HG02763 (cell line): Measurements from ENCODE around the gene DCHS2.

Source experiments
- ATAC-seq: cut with Tn5 transposase; IDR thresholded peaks from one replicate; pipeline ENCODE4 v1.9.1; 2021; ENCODE audit warnings: mild to moderate bottlenecking, moderate library complexity; ENCODE audit not compliant: unreplicated experiment

DCHS2 gene

GRCh38 chr4:154491341-154492271, at the start of gene DCHS2:
Gene DCHS2 (minus strand): TSS chr4:154491799. CDS start chr4:154491355, 444 bp downstream.
- ATAC-seq = peak; percentile 63

- ATAC-seq = no peak
Measured at GRCh38 chr4:154534296-154534695, 42.7 kb upstream of the DCHS2 start.

- no peak for ATAC-seq
Measured at GRCh38 chr4:154529728-154530519, 38.3 kb upstream of the DCHS2 start.

- no peak for ATAC-seq
Measured at GRCh38 chr4:154528869-154529268, 37.3 kb upstream of the DCHS2 start.

- no peak for ATAC-seq
Measured at GRCh38 chr4:154527308-154527707, 35.7 kb upstream of the DCHS2 start.

GRCh38 chr4:154526151-154526550, 34.6 kb upstream of the DCHS2 start:
- no peak for ATAC-seq

- ATAC-seq = no peak
Measured at GRCh38 chr4:154521607-154522006, 30.0 kb upstream of the DCHS2 start.

- ATAC-seq = no peak
Measured at GRCh38 chr4:154519214-154519613, 27.6 kb upstream of the DCHS2 start.

GRCh38 chr4:154517591-154517990, 26.0 kb upstream of the DCHS2 start:
- ATAC-seq = no peak

GRCh38 chr4:154516318-154517029, 24.9 kb upstream of the DCHS2 start:
- ATAC-seq = no peak

- ATAC-seq = no peak
Measured at GRCh38 chr4:154511981-154512380, 20.4 kb upstream of the DCHS2 start.

GRCh38 chr4:154511548-154511947, 19.9 kb upstream of the DCHS2 start:
- no peak for ATAC-seq

- ATAC-seq = no peak
Measured at GRCh38 chr4:154507156-154507555, 15.6 kb upstream of the DCHS2 start.

- no peak for ATAC-seq
Measured at GRCh38 chr4:154506253-154506652, 14.7 kb upstream of the DCHS2 start.

- ATAC-seq = no peak
Measured at GRCh38 chr4:154503598-154503997, 12.0 kb upstream of the DCHS2 start.

- ATAC-seq = no peak
Measured at GRCh38 chr4:154502111-154502510, 10.5 kb upstream of the DCHS2 start.

- no peak for ATAC-seq
Measured at GRCh38 chr4:154497889-154498288, 6.3 kb upstream of the DCHS2 start.

GRCh38 chr4:154495867-154496266, 4.3 kb upstream of the DCHS2 start:
- no peak for ATAC-seq

GRCh38 chr4:154492288-154492687, 689 bp upstream of the DCHS2 start:
- no peak for ATAC-seq

GRCh38 chr4:154490583-154491340, 837 bp downstream of the DCHS2 start:
- ATAC-seq = peak; percentile 71

- ATAC-seq = no peak
Measured at GRCh38 chr4:154490234-154490582, 1.4 kb downstream of the DCHS2 start.
